PC-3 (cell line): ENCODE results near the gene SLC12A9. TPM values are rescaled to one million over a fixed set of nuclear protein-coding genes. Genes with fewer than 3 reads are reported as not detected.

Experiments
- ATAC-seq: fragments of 200-7000 bp; cut with Tn5 transposase; 2 replicates; pipeline ENCODE4 v1.9.1; 2020; ENCODE audit warnings: mild to moderate bottlenecking, moderate library complexity
- BruUV-seq: library from RNA; stranded (reverse); fragments of 400-500 nt; replicated peaks from 2 replicates; lab custom pipeline; 2021; lab: Mats Ljungman, UMichigan
- CTCF ChIA-PET: fragments of 300-600 bp; sonication (Branson Sonifier 250); formaldehyde crosslinking; loops from one replicate; lab custom pipeline; 2022; ENCODE audit warnings: antibody characterized with exemption; lab: Charles Lee
- POLR2A ChIA-PET: fragments of 300-600 bp; sonication (Branson Sonifier 250); formaldehyde crosslinking; loops from one replicate; lab custom pipeline; 2022; ENCODE audit warnings: antibody characterized with exemption; ENCODE audit not compliant: unreplicated experiment; lab: Charles Lee
- DNase-seq: peaks from one replicate; pipeline ENCODE4 v3.0.0-alpha.2; 2015
- H2AFZ ChIP-seq: fragments of 300-600 bp; sonication (generic); 2 replicates; pipeline ENCODE4 v1.6.0; 2016; ENCODE audit warnings: antibody characterized with exemption, low read length
- H3F3A ChIP-seq: fragments of 300-600 bp; sonication (generic); one replicate; pipeline ENCODE4 v1.6.0; 2017; ENCODE audit warnings: antibody characterized with exemption, low read length, control low read depth, mild to moderate bottlenecking; ENCODE audit not compliant: unreplicated experiment
- H3K27ac ChIP-seq: fragments of 300-600 bp; sonication (generic); 2 replicates; pipeline ENCODE4 v1.5.1; 2016; ENCODE audit warnings: mild to moderate bottlenecking, low read length
- H3K27me3 ChIP-seq: fragments of 300-600 bp; sonication (generic); 2 replicates; pipeline ENCODE4 v1.6.1; 2016; ENCODE audit warnings: low read length, mixed read lengths
- H3K36me3 ChIP-seq: fragments of 300-600 bp; sonication (generic); 2 replicates; pipeline ENCODE4 v1.6.1; 2016; ENCODE audit warnings: low read depth, mixed run types, low read length, mixed read lengths
- H3K4me1 ChIP-seq: fragments of 300-600 bp; sonication (generic); 2 replicates; pipeline ENCODE4 v1.5.1; 2016; ENCODE audit warnings: low read length; ENCODE audit not compliant: insufficient read depth
- H3K4me2 ChIP-seq: fragments of 300-600 bp; sonication (generic); 2 replicates; pipeline ENCODE4 v1.6.0; 2016; ENCODE audit warnings: low read length
- H3K4me3 ChIP-seq: fragments of 300-600 bp; sonication (generic); 2 replicates; pipeline ENCODE4 v1.5.1; 2016; ENCODE audit warnings: mild to moderate bottlenecking, low read length, mixed read lengths
- H3K79me2 ChIP-seq: fragments of 300-600 bp; sonication (generic); 2 replicates; pipeline ENCODE4 v1.6.1; 2017; ENCODE audit warnings: low read length, mixed read lengths
- H3K9ac ChIP-seq: fragments of 300-600 bp; sonication (generic); 2 replicates; pipeline ENCODE4 v1.6.0; 2016; ENCODE audit warnings: mild to moderate bottlenecking, low read length
- H3K9me2 ChIP-seq: fragments of 300-600 bp; sonication (generic); replicated peaks from 2 replicates; pipeline ENCODE4 v1.6.1; 2016; ENCODE audit warnings: mixed run types, low read length, mixed read lengths
- H3K9me3 ChIP-seq: fragments of 300-600 bp; sonication (generic); 2 replicates; pipeline ENCODE4 v1.6.1; 2016; ENCODE audit warnings: low read length, mixed read lengths
- H4K20me1 ChIP-seq: fragments of 300-600 bp; sonication (generic); 2 replicates; pipeline ENCODE4 v1.6.1; 2016; ENCODE audit warnings: low read length, mixed read lengths
- EZH2 ChIP-seq: fragments of 300-600 bp; sonication (generic); IDR thresholded peaks from one replicate; pipeline ENCODE4 v1.6.1; 2017; ENCODE audit warnings: antibody characterized with exemption, mild to moderate bottlenecking, low read length; ENCODE audit not compliant: unreplicated experiment
- EZH2phosphoT487 ChIP-seq: fragments of 300-600 bp; sonication (generic); IDR thresholded peaks from 2 replicates; pipeline ENCODE4 v1.6.1; 2018; ENCODE audit warnings: mild to moderate bottlenecking, antibody characterized with exemption, low read length, borderline replicate concordance
- intact Hi-C: fragments of 100-400 bp; cut with micrococcal nuclease; formaldehyde crosslinking; loops from 2 replicates; pipeline ENCODE4 v1.9.0; 2023
- total RNA-seq: library from RNA; depleted of rRNA; stranded (reverse); fragments of >200 nt; gene quantifications from 2 replicates; pipeline ENCODE4 v1.2.3, GENCODE V29; 2014
- TF ChIP-seq, protein P1 (sequence below): fragments of 300-600 bp; sonication (generic); conservative IDR thresholded peaks from 2 replicates; pipeline ENCODE4 v1.5.1; 2017; ENCODE audit warnings: antibody characterized with exemption, low read depth, mild to moderate bottlenecking, low read length

The SLC12A9 gene
- total RNA-seq, 1 experiment from 2014 or later, result 31.2 TPM

- intact Hi-C loops, result no loop called here
- no TSS peak for BruUV-seq
- no peaks in the 10 kb centered on the region for H3K27me3 ChIP-seq
- ATAC-seq (no peak), DNase-seq (no peak)
- H2AFZ ChIP-seq, result no peak overlapping the region
- no peaks in the 10 kb centered on the region for H3F3A ChIP-seq
- H3K36me3 ChIP-seq, result peaks cover 52% of the 10 kb centered on the region
- H3K79me2 ChIP-seq, result peaks cover 71% of the 10 kb centered on the region
- no peaks in the 10 kb centered on the region for H3K9me2 ChIP-seq
- H3K4me3 ChIP-seq, result 0 out of 2 replicates have a peak overlapping the region, but pooled peaks have one; percentile 78
- no peak overlapping the region for H3K27ac ChIP-seq
- H3K4me2 ChIP-seq, result peak overlapping the region; percentile 44; the same call in 1 of the 2 replicates
- peaks cover 47% of the 10 kb centered on the region for H4K20me1 ChIP-seq
- TF ChIP-seq EZH2phosphoT487 (no peak), EZH2 (no peak)
- TF ChIP-seq, protein P1, sequence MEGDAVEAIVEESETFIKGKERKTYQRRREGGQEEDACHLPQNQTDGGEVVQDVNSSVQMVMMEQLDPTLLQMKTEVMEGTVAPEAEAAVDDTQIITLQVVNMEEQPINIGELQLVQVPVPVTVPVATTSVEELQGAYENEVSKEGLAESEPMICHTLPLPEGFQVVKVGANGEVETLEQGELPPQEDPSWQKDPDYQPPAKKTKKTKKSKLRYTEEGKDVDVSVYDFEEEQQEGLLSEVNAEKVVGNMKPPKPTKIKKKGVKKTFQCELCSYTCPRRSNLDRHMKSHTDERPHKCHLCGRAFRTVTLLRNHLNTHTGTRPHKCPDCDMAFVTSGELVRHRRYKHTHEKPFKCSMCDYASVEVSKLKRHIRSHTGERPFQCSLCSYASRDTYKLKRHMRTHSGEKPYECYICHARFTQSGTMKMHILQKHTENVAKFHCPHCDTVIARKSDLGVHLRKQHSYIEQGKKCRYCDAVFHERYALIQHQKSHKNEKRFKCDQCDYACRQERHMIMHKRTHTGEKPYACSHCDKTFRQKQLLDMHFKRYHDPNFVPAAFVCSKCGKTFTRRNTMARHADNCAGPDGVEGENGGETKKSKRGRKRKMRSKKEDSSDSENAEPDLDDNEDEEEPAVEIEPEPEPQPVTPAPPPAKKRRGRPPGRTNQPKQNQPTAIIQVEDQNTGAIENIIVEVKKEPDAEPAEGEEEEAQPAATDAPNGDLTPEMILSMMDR, result no peak
- H3K4me1 ChIP-seq, result peaks cover 27% of the 10 kb centered on the region
- no peaks in the 10 kb centered on the region for H3K9me3 ChIP-seq
- ChIA-PET CTCF (no interaction called here), POLR2A (no interaction called here)
- H3K9ac ChIP-seq, result no peak overlapping the region
Observed at GRCh38 chr7:100878013-100878412, 25.5 kb downstream of the SLC12A9 start.

DNA sequence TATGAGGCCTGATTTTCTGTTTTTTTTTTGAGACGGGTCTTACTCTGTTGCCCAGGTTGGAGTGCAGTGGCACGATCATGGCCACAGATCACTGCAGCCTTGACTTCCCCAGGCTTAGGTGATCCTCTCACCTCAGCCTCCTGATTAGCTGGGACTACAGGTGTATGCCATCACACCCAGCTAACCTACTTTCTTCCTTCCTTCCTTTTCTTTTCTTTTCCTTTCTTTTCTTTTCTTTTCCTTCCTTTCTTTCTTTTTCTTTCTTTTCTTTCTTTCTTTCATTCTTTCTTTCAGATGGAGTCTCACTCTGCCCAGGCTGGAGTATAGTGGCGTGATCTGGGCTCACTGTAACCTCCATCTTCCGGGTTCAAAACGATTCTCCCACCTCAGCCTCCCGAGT lies 26.2 kb downstream of the SLC12A9 start:
- ChIA-PET CTCF (no interaction called here), POLR2A (no interaction called here)
- Histone ChIP-seq H3K27ac (no peak overlapping the region), H4K20me1 (peaks cover 47% of the 10 kb centered on the region), H3K4me1 (peaks cover 27% of the 10 kb centered on the region), H3F3A (no peaks in the 10 kb centered on the region), H3K36me3 (peaks cover 58% of the 10 kb centered on the region), H3K4me2 (peak overlapping the region; percentile 44; the same call in 1 of the 2 replicates), H3K27me3 (no peaks in the 10 kb centered on the region), H3K79me2 (peaks cover 71% of the 10 kb centered on the region), H2AFZ (no peak overlapping the region), H3K9me3 (no peaks in the 10 kb centered on the region), H3K9me2 (no peaks in the 10 kb centered on the region), H3K9ac (no peak overlapping the region), H3K4me3 (no peak overlapping the region)
- ATAC-seq, result no peak
- TF ChIP-seq EZH2 (no peak), EZH2phosphoT487 (no peak)
- TF ChIP-seq, protein P1, result no peak
- DNase-seq, result no peak
- intact Hi-C loops, result no loop called here
- no TSS peak for BruUV-seq

- Histone ChIP-seq H3K36me3 (peaks cover 64% of the 10 kb centered on the region), H3K9me2 (no peaks in the 10 kb centered on the region), H3K79me2 (peaks cover 71% of the 10 kb centered on the region), H3K9ac (no peak overlapping the region), H3F3A (no peaks in the 10 kb centered on the region), H3K4me3 (no peak overlapping the region), H3K27me3 (no peaks in the 10 kb centered on the region), H2AFZ (no peak overlapping the region), H4K20me1 (peaks cover 47% of the 10 kb centered on the region), H3K27ac (no peak overlapping the region), H3K4me2 (no peak overlapping the region), H3K9me3 (no peaks in the 10 kb centered on the region), H3K4me1 (peaks cover 20% of the 10 kb centered on the region)
- no peak for DNase-seq
- POLR2A ChIA-PET, result no interaction called here
- intact Hi-C loops, result no loop called here
- no peak for ATAC-seq
- CTCF ChIA-PET, result no interaction called here
- TF ChIP-seq, protein P1, result no peak
- no peak for TF ChIP-seq EZH2
- TF ChIP-seq EZH2phosphoT487, result no peak
- BruUV-seq, result no TSS peak
Observed at GRCh38 chr7:100879685-100880261, 27.3 kb downstream of the SLC12A9 start.
